Adrenal gland (tissue), 12 donors: ENCODE results near the gene CREG2. TPM values are rescaled to one million over a fixed set of nuclear protein-coding genes. Genes with fewer than 3 reads are reported as not detected.

ENCODE experiments used
- DNase-seq, 7 donors: peaks; one replicate each; pipeline ENCODE4 v3.0.0-alpha.2; 2019 to 2020
- H3K27ac ChIP-seq, 5 donors: fragments of 200-600 bp; sonication (generic) in 4 of 5; 1 replicate in 3 of 5; 2 replicates in 2 of 5; pipeline versions ENCODE4 v1.5.1 to v1.8.0; 2016 to 2020; ENCODE audit warnings: mild to moderate bottlenecking in 1 of 5
- H3K27me3 ChIP-seq: fragments of 200-600 bp; 2 replicates; pipeline ENCODE4 v1.8.0; 2021
- H3K36me3 ChIP-seq, 2 donors: fragments of 200-600 bp; replicated peaks in 1 of 2; 1 replicate in 1 of 2; 2 replicates in 1 of 2; pipeline versions ENCODE4 v1.5.1 to v1.8.0; 2018 to 2022
- H3K4me1 ChIP-seq, 2 donors: fragments of 200-600 bp; replicated peaks in 1 of 2; 1 replicate in 1 of 2; 2 replicates in 1 of 2; pipeline versions ENCODE4 v1.5.1 to v1.8.0; 2018 to 2021
- H3K4me3 ChIP-seq, 4 donors: fragments of 200-600 bp; sonication (generic) in 3 of 4; one replicate each; pipeline ENCODE4 v1.5.1; 2016 to 2018
- H3K9me3 ChIP-seq, 3 donors: fragments of 200-600 bp; sonication (generic) in 1 of 3; replicated peaks in 1 of 3; 1 replicate in 2 of 3; 2 replicates in 1 of 3; pipeline versions ENCODE4 v1.5.1 to v1.8.0; 2016 to 2021
- CTCF ChIP-seq, 6 experiments: fragments of 450-650 bp in 4 of 6; fragments of 200-600 bp in 2 of 6; sonication (generic) in 1 of 6; IDR thresholded peaks; 1 replicate in 5 of 6; 2 replicates in 1 of 6; pipeline versions ENCODE4 v1.5.1 to v1.8.0; 2016 to 2021; ENCODE audit warnings: antibody characterized with exemption in 6 of 6, mild to moderate bottlenecking in 2 of 6, moderate library complexity in 1 of 6
- POLR2A ChIP-seq, 2 donors: fragments of 450-650 bp; IDR thresholded peaks; one replicate each; pipeline ENCODE4 v1.6.1; 2017; ENCODE audit warnings: antibody characterized with exemption in 2 of 2, mild to moderate bottlenecking in 2 of 2, moderate library complexity in 1 of 2
- WGBS, 4 donors: extraction: QIAGEN DNeasy Blood & Tissue Kit in 2 of 4; methylation state at CpG; one replicate each; pipeline versions ENCODE4 v1.1.5 to v1.1.7; 2013 to 2017; 5-methylcytosine and 5-hydroxymethylcytosine counted together
- intact Hi-C, 2 donors: fragments of 100-400 bp; cut with DNase I; formaldehyde crosslinking; loops; one replicate each; pipeline versions ENCODE4 v1.14.1 to v1.15.0; 2022 to 2023
- polyA plus RNA-seq, 3 donors: library from polyadenylated mRNA; stranded (reverse); fragments of 200-250 nt in 2 of 3; fragments of 350-450 nt in 1 of 3; fragmentation: Illumina TruSeq in 1 of 3; extraction: RNeasy Lipid Tissue Mini Kit (QIAGEN cat#74804) in 1 of 3; gene quantifications; one replicate each; pipeline ENCODE4 v1.2.3, GENCODE V29; 2013 to 2014
- total RNA-seq, 9 donors: library from RNA; depleted of rRNA in 4 of 9; stranded (reverse); fragments of >200 nt in 4 of 9; fragments of 120-200 nt in 1 of 9; fragmentation: NEBNext Ultra II Directional in 1 of 9; extraction: Animal tissue kit (Norgen Biotek cat#: 25700) in 1 of 9; gene quantifications; one replicate each; pipeline versions ENCODE4 v1.1.0 to v1.2.4, GENCODE V29; 2013 to 2023
- donor health status: healthy with polysubstance abuse.
- donor health status: Bipolar disorder and iron deficiency.
- donor health status: DM: yes; HTN: yes; CAD: no.
- donor health status: DM: no; HTN: no; CAD: no.
- donor health status: DM: no; HTN: no; CAD: no.
- donor health status: DM: yes; HTN: yes; CAD: no.

CREG2 gene
- total and polyA plus RNA-seq, 12 donors = 0.02 to 0.55 (median 0.26) TPM; not detected in 8

- H3K9me3 ChIP-seq = no peaks in the 10 kb centered on the region
- H3K4me1 ChIP-seq = no peaks in the 10 kb centered on the region
- intact Hi-C loops = loop anchor here in 1 of 2 donors (5.0 to 10.0 kb wide), 2 partner anchors 47 to 495 kb away; partner anchors contain the start of gene CREG2
- H3K27ac ChIP-seq = peak overlapping the region in 1 of 5 donors; percentile 29
- H3K27me3 ChIP-seq = no peaks in the 10 kb centered on the region
- no peak for TF ChIP-seq POLR2A (IDR thresholded peaks at IDR 0.05)
- TF ChIP-seq CTCF (IDR thresholded peaks at IDR 0.05) = no peak
- WGBS, 4 donors = 82 to 98% (median 92%) methylated on average over 1 of the region's 1 CpG
- no peaks in the 10 kb centered on the region for H3K36me3 ChIP-seq
- no peak for DNase-seq
- no peak overlapping the region for H3K4me3 ChIP-seq
Measured at GRCh38 chr2:101340141-101340551, 47.2 kb downstream of the CREG2 start.

- intact Hi-C loops = no loop called here
- H3K27ac ChIP-seq = no peak overlapping the region
- H3K4me3 ChIP-seq = no peak overlapping the region
- no peaks in the 10 kb centered on the region for H3K36me3 ChIP-seq
- TF ChIP-seq POLR2A (IDR thresholded peaks at IDR 0.05) = no peak
- no peak for TF ChIP-seq CTCF (IDR thresholded peaks at IDR 0.05)
- H3K9me3 ChIP-seq = no peaks in the 10 kb centered on the region
- H3K27me3 ChIP-seq = no peaks in the 10 kb centered on the region
- 80 to 91% (median 89%) methylated on average over 4 of the region's 4 CpGs for WGBS, 4 donors
- DNase-seq = no peak
- H3K4me1 ChIP-seq = no peaks in the 10 kb centered on the region
Measured at GRCh38 chr2:101339266-101339880, 47.9 kb downstream of the CREG2 start.

- Histone ChIP-seq H3K27me3 (no peaks in the 10 kb centered on the region), H3K4me1 (no peaks in the 10 kb centered on the region), H3K36me3 (no peaks in the 10 kb centered on the region), H3K27ac (no peak overlapping the region), H3K4me3 (no peak overlapping the region), H3K9me3 (no peaks in the 10 kb centered on the region)
- WGBS, 4 donors = 23 to 38% (median 33%) methylated on average over 2 of the region's 2 CpGs
- TF ChIP-seq CTCF (IDR thresholded peaks at IDR 0.05) (no peak), POLR2A (IDR thresholded peaks at IDR 0.05) (no peak)
- intact Hi-C loops = no loop called here
- no peak for DNase-seq
Measured at GRCh38 chr2:101337877-101338276, 49.4 kb downstream of the CREG2 start.

- no peak overlapping the region for H3K4me3 ChIP-seq
- H3K27me3 ChIP-seq = no peaks in the 10 kb centered on the region
- H3K27ac ChIP-seq = no peak overlapping the region
- TF ChIP-seq POLR2A (IDR thresholded peaks at IDR 0.05) (no peak), CTCF (IDR thresholded peaks at IDR 0.05) (no peak)
- no peak for DNase-seq
- 73 to 85% (median 75%) methylated on average over 4 to 5 of the region's 5 CpGs for WGBS, 4 donors
- intact Hi-C loops = no loop called here
- H3K4me1 ChIP-seq = peaks cover 0 to 11% of the 10 kb centered on the region in 2 donors
- H3K9me3 ChIP-seq = no peaks in the 10 kb centered on the region
- H3K36me3 ChIP-seq = no peaks in the 10 kb centered on the region
Measured at GRCh38 chr2:101332885-101333766, 54.2 kb downstream of the CREG2 start.
